Measurements from ENCODE around the gene ERN1. TPM values are rescaled to one million over a fixed set of nuclear protein-coding genes. Genes with fewer than 3 reads are reported as not detected.

ERN1 gene
- total RNA-seq, 1 donor from 2014 or later = 12.1 TPM

GRCh38 chr17:63993368-63993985, 136.5 kb downstream of the ERN1 start:
- TF ChIP-seq CTCF (conservative IDR thresholded peaks at IDR 0.05) = no peak
- no peak for DNase-seq (ENCODE audit: extremely low spot score, unreplicated experiment)
- Mint-ChIP-seq H3K4me3 (no peak overlapping the region), H3K4me1 (ENCODE audit: unreplicated experiment) (peaks cover 6% of the 10 kb centered on the region), H3K27me3 (peaks cover 62% of the 10 kb centered on the region), H3K27ac (no peak overlapping the region), H3K9me3 (no peaks in the 10 kb centered on the region), H3K36me3 (no peaks in the 10 kb centered on the region)

GRCh38 chr17:63991611-63992010, 138.3 kb downstream of the ERN1 start:
- no peak for DNase-seq (ENCODE audit: extremely low spot score, unreplicated experiment)
- peaks cover 6% of the 10 kb centered on the region for H3K4me1 Mint-ChIP-seq (ENCODE audit: unreplicated experiment)
- no peak overlapping the region for H3K27ac Mint-ChIP-seq
- H3K9me3 Mint-ChIP-seq = no peaks in the 10 kb centered on the region
- H3K4me3 Mint-ChIP-seq = no peak overlapping the region
- TF ChIP-seq CTCF (conservative IDR thresholded peaks at IDR 0.05) = no peak
- no peaks in the 10 kb centered on the region for H3K36me3 Mint-ChIP-seq
- H3K27me3 Mint-ChIP-seq = peaks cover 49% of the 10 kb centered on the region

GRCh38 chr17:63989622-63990345, 140.2 kb downstream of the ERN1 start:
- H3K27ac Mint-ChIP-seq = no peak overlapping the region
- DNase-seq (ENCODE audit: extremely low spot score, unreplicated experiment) = no peak
- TF ChIP-seq CTCF (conservative IDR thresholded peaks at IDR 0.05) = no peak
- no peaks in the 10 kb centered on the region for H3K36me3 Mint-ChIP-seq
- H3K4me1 Mint-ChIP-seq (ENCODE audit: unreplicated experiment) = peaks cover 6% of the 10 kb centered on the region
- H3K9me3 Mint-ChIP-seq = no peaks in the 10 kb centered on the region
- H3K4me3 Mint-ChIP-seq = no peak overlapping the region
- H3K27me3 Mint-ChIP-seq = peaks cover 35% of the 10 kb centered on the region

Other genes with a start within 250 kb of the ERN1 start
- gene GH2, start 248.2 kb downstream of the ERN1 start, total RNA-seq (ENCODE audit: low replicate concordance) = not detected in 2 replicates
- not detected in 2 replicates for gene CSH1, start 233.6 kb downstream of the ERN1 start, total RNA-seq (ENCODE audit: low replicate concordance)
- gene CSHL1, start 218.9 kb downstream of the ERN1 start, total RNA-seq (ENCODE audit: low replicate concordance) = not detected in 2 replicates
- not detected in 2 replicates for gene GH1, start 211.3 kb downstream of the ERN1 start, total RNA-seq (ENCODE audit: low replicate concordance)
- not detected in 2 replicates for gene CD79B, start 197.8 kb downstream of the ERN1 start, total RNA-seq (ENCODE audit: low replicate concordance)
- gene SCN4A, start 157.2 kb downstream of the ERN1 start, total RNA-seq (ENCODE audit: low replicate concordance) = 0.39 TPM in 1 of 2 replicates, not detected in the other
- gene PRR29, start 131.8 kb downstream of the ERN1 start, total RNA-seq (ENCODE audit: low replicate concordance) = 0.45 and 4.2 TPM in 2 replicates
- gene ICAM2, start 109.5 kb downstream of the ERN1 start, total RNA-seq (ENCODE audit: low replicate concordance) = 1.2 TPM in 1 of 2 replicates, not detected in the other
- 20.4 and 23.3 TPM in 2 replicates for gene TEX2, start 133.1 kb upstream of the ERN1 start, total RNA-seq (ENCODE audit: low replicate concordance)

Measured in type B pancreatic cell (in vitro differentiated cells).